Progenitor cell of endocrine pancreas (in vitro differentiated cells): ENCODE measurements around the gene TOB2. TPM values are rescaled to one million over a fixed set of nuclear protein-coding genes. Genes with fewer than 3 reads are reported as not detected.
A peak's percentile ranks its signal among the peaks of the same experiment; 100 is the strongest.

Experiments used
- DNase-seq: peaks from one replicate; pipeline ENCODE4 v3.0.0; 2021; ENCODE audit warnings: low spot score; ENCODE audit not compliant: unreplicated experiment
- H3K27ac Mint-ChIP-seq: 2 replicates; pipeline ENCODE4 v1.8.0; 2021; ENCODE audit warnings: mild to moderate bottlenecking, moderate library complexity, mixed read lengths
- H3K27me3 Mint-ChIP-seq: 2 replicates; pipeline ENCODE4 v1.8.0; 2021; ENCODE audit warnings: mixed read lengths
- H3K36me3 Mint-ChIP-seq: 2 replicates; pipeline ENCODE4 v1.8.0; 2022; ENCODE audit warnings: mixed read lengths; ENCODE audit not compliant: insufficient read depth
- H3K4me1 Mint-ChIP-seq: 2 replicates; pipeline ENCODE4 v1.8.0; 2021; ENCODE audit warnings: low read depth, mixed read lengths
- H3K4me3 Mint-ChIP-seq: 2 replicates; pipeline ENCODE4 v1.8.0; 2021; ENCODE audit warnings: low read depth, mild to moderate bottlenecking, moderate library complexity, mixed read lengths
- H3K9me3 Mint-ChIP-seq: 2 replicates; pipeline ENCODE4 v1.8.0; 2021; ENCODE audit warnings: low read depth, mixed read lengths
- total RNA-seq: library from RNA; stranded (reverse); gene quantifications from 2 replicates; pipeline ENCODE4 v1.2.1, GENCODE V29; 2021
- TF ChIP-seq, protein P1 (sequence below): fragments of 200-600 bp; sonication (generic); IDR thresholded peaks from one replicate; pipeline ENCODE4 v1.5.0; 2021; ENCODE audit warnings: antibody characterized with exemption, mild to moderate bottlenecking; ENCODE audit not compliant: unreplicated experiment

The TOB2 gene
- total RNA-seq, 1 donor from 2014 or later, result 72.4 TPM

GRCh38 chr22:41411021-41411851 lies 35.4 kb downstream of the TOB2 start:
- no peak for DNase-seq
- H3K27ac Mint-ChIP-seq, result no peak overlapping the region
- no peak overlapping the region for H3K4me3 Mint-ChIP-seq
- H3K27me3 Mint-ChIP-seq, result no peaks in the 10 kb centered on the region
- no peaks in the 10 kb centered on the region for H3K36me3 Mint-ChIP-seq
- H3K9me3 Mint-ChIP-seq, result no peaks in the 10 kb centered on the region
- TF ChIP-seq, protein P1, sequence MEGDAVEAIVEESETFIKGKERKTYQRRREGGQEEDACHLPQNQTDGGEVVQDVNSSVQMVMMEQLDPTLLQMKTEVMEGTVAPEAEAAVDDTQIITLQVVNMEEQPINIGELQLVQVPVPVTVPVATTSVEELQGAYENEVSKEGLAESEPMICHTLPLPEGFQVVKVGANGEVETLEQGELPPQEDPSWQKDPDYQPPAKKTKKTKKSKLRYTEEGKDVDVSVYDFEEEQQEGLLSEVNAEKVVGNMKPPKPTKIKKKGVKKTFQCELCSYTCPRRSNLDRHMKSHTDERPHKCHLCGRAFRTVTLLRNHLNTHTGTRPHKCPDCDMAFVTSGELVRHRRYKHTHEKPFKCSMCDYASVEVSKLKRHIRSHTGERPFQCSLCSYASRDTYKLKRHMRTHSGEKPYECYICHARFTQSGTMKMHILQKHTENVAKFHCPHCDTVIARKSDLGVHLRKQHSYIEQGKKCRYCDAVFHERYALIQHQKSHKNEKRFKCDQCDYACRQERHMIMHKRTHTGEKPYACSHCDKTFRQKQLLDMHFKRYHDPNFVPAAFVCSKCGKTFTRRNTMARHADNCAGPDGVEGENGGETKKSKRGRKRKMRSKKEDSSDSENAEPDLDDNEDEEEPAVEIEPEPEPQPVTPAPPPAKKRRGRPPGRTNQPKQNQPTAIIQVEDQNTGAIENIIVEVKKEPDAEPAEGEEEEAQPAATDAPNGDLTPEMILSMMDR, result no peak
- peaks cover 15% of the 10 kb centered on the region for H3K4me1 Mint-ChIP-seq

- Mint-ChIP-seq H3K27ac (peak overlapping the region; percentile 58), H3K4me1 (peaks cover 15% of the 10 kb centered on the region), H3K9me3 (no peaks in the 10 kb centered on the region), H3K36me3 (no peaks in the 10 kb centered on the region), H3K4me3 (no peak overlapping the region), H3K27me3 (no peaks in the 10 kb centered on the region)
- DNase-seq, result no peak
- TF ChIP-seq, protein P1, result no peak
These were observed 36.3 kb downstream of the TOB2 start for GRCh38 chr22:41410311-41410751.

DNA sequence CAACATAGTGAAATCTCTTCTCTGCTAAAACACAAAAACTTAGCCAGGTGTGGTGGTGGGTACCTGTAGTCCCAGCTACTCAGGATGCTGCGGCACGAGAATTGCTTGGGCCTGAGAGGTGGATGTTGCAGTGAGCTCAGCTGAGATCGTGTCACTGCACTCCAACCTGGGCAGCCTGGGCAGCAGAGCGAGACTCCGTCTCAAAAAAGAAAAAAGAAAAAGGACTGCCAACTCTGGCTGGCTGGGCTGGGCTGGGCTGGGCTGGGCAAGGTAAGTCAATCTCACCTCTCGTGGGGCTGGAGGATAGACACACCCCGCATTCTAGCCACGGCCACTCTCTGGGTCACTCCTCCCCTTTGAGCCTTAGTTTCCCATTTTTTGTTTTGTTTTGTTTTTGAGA lies 37.9 kb downstream of the TOB2 start:
- Mint-ChIP-seq H3K27ac (no peak overlapping the region), H3K4me3 (no peak overlapping the region)
- TF ChIP-seq, protein P1, result no peak

GRCh38 chr22:41407433-41407832 lies 39.2 kb downstream of the TOB2 start:
- no peak overlapping the region for H3K4me3 Mint-ChIP-seq
- no peaks in the 10 kb centered on the region for H3K36me3 Mint-ChIP-seq
- peaks cover 6% of the 10 kb centered on the region for H3K4me1 Mint-ChIP-seq
- no peak for DNase-seq
- TF ChIP-seq, protein P1, result no peak
- H3K27me3 Mint-ChIP-seq, result no peaks in the 10 kb centered on the region
- no peaks in the 10 kb centered on the region for H3K9me3 Mint-ChIP-seq
- H3K27ac Mint-ChIP-seq, result no peak overlapping the region

More for the DNA sequence above, 37.9 kb downstream of the TOB2 start:
- H3K4me1 Mint-ChIP-seq, result peaks cover 6% of the 10 kb centered on the region
- H3K27me3 Mint-ChIP-seq, result no peaks in the 10 kb centered on the region
- H3K36me3 Mint-ChIP-seq, result no peaks in the 10 kb centered on the region
- no peak for DNase-seq
- H3K9me3 Mint-ChIP-seq, result no peaks in the 10 kb centered on the region

- DNase-seq, result no peak
- no peaks in the 10 kb centered on the region for H3K9me3 Mint-ChIP-seq
- TF ChIP-seq, protein P1, result no peak
- H3K36me3 Mint-ChIP-seq, result no peaks in the 10 kb centered on the region
- H3K27ac Mint-ChIP-seq, result no peak overlapping the region
- H3K27me3 Mint-ChIP-seq, result no peaks in the 10 kb centered on the region
- no peak overlapping the region for H3K4me3 Mint-ChIP-seq
- H3K4me1 Mint-ChIP-seq, result peaks cover 4% of the 10 kb centered on the region
These were observed 40.2 kb downstream of the TOB2 start for GRCh38 chr22:41406410-41406809.
